GM19043 (cell line): Measurements from ENCODE around the gene PIP4K2A.
"Not testable (repeated sequence)": the region's sequence is repeated elsewhere in the genome, so short reads cannot be mapped to it uniquely, and the experiment has no call there.

ENCODE experiments used
- ATAC-seq: cut with Tn5 transposase; IDR thresholded peaks from one replicate; pipeline ENCODE4 v1.9.1; 2021; ENCODE audit warnings: low read depth; ENCODE audit not compliant: unreplicated experiment

Gene PIP4K2A

GRCh38 chr10:22697800-22698199 lies 16.6 kb downstream of the PIP4K2A start:
- no peak for ATAC-seq

GRCh38 chr10:22697101-22697500 lies 17.3 kb downstream of the PIP4K2A start:
- ATAC-seq: no peak

- ATAC-seq: no peak
These were observed 20.5 kb downstream of the PIP4K2A start for GRCh38 chr10:22693860-22694259.

- no peak for ATAC-seq
These were observed 21.0 kb downstream of the PIP4K2A start for GRCh38 chr10:22693371-22693784.

- not testable (repeated sequence) for ATAC-seq
These were observed 22.3 kb downstream of the PIP4K2A start for GRCh38 chr10:22692119-22692518.

- peak; percentile 40 for ATAC-seq
These were observed 23.6 kb downstream of the PIP4K2A start for GRCh38 chr10:22690614-22691431.

GRCh38 chr10:22690158-22690557 lies 24.2 kb downstream of the PIP4K2A start:
- peak; percentile 38 for ATAC-seq

GRCh38 chr10:22686347-22686746 lies 28.0 kb downstream of the PIP4K2A start:
- ATAC-seq: no peak

- no peak for ATAC-seq
These were observed 28.5 kb downstream of the PIP4K2A start for GRCh38 chr10:22685926-22686325.

- no peak for ATAC-seq
These were observed 29.7 kb downstream of the PIP4K2A start for GRCh38 chr10:22684699-22685098.

- ATAC-seq: peak; percentile 53
These were observed 31.3 kb downstream of the PIP4K2A start for GRCh38 chr10:22683140-22683389.

- peak; percentile 25 for ATAC-seq
These were observed 31.9 kb downstream of the PIP4K2A start for GRCh38 chr10:22682237-22683139.

GRCh38 chr10:22681783-22682183 lies 32.6 kb downstream of the PIP4K2A start:
- ATAC-seq: no peak

GRCh38 chr10:22681301-22681700 lies 33.1 kb downstream of the PIP4K2A start:
- no peak for ATAC-seq

- no peak for ATAC-seq
These were observed 34.8 kb downstream of the PIP4K2A start for GRCh38 chr10:22679608-22680007.

- no peak for ATAC-seq
These were observed 37.0 kb downstream of the PIP4K2A start for GRCh38 chr10:22677333-22677732.

GRCh38 chr10:22676435-22676834 lies 37.9 kb downstream of the PIP4K2A start:
- ATAC-seq: no peak

- no peak for ATAC-seq
These were observed 39.8 kb downstream of the PIP4K2A start for GRCh38 chr10:22674573-22674930.

GRCh38 chr10:22673785-22674572 lies 40.4 kb downstream of the PIP4K2A start:
- no peak for ATAC-seq

- ATAC-seq: no peak
These were observed 41.3 kb downstream of the PIP4K2A start for GRCh38 chr10:22673091-22673392.
